GM12892 (cell line): ENCODE data around the gene MECP2.

Experiments
- POLR2A ChIP-seq: IDR thresholded peaks from 2 replicates; pipeline ENCODE4 v1.6.1; 2011; ENCODE audit warnings: low read depth, low read length, control low read depth
- TAF1 ChIP-seq: IDR thresholded peaks from 2 replicates; pipeline ENCODE4 v1.6.1; 2011; ENCODE audit warnings: low read depth, mild to moderate bottlenecking, control low read depth, low read length, borderline replicate concordance

- TF ChIP-seq POLR2A: no peak
- TF ChIP-seq TAF1: no peak
Observed at GRCh38 chrX:153989973-153990655, 107.4 kb downstream of the MECP2 start.
